ENCODE data around the gene PAM. TPM values are rescaled to one million over a fixed set of nuclear protein-coding genes. Genes with fewer than 3 reads are reported as not detected.

Gene PAM
- total and polyA plus RNA-seq, 2 of the 8 experiments (the other 6 are each of a cell fraction or from before 2014, with no cell fraction given), result 30.4 to 67.8 TPM

DNA sequence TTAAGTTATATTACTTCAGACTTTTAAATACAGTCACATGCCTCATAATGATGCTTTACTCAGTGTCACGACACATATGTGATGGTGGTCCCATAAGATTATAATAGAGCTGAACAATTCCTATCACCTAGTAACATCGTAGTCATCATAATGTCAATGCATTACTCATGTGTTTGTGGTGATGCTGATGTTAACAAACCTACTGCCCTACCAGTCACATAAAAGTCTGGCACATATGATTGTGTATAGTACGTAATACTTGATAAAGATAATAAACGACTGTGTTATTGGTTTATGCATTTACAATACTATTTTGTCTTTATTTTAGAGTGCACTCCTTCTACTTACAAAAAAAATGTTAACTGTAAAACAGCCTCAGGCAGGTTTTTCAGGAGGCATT, 103.7 kb downstream of the PAM start (continued):
- TF ChIP-seq EZH2 (IDR thresholded peaks at IDR 0.05; ENCODE audit: low read depth, low read length, severe bottlenecking), result no peak

All from H1 (cell line).